T-helper 2 cell treated with Interferon-gamma antibody and Interleukin-4, amounts not matched to agents 100 ng/mL and 5 ng/mL, for 36 hours (primary cell): ENCODE data around the gene ELL2. TPM values are rescaled to one million over a fixed set of nuclear protein-coding genes. Genes with fewer than 3 reads are reported as not detected.

Experiments
- intact Hi-C: fragments of 100-400 bp; cut with micrococcal nuclease; formaldehyde crosslinking; loops from one replicate; pipeline ENCODE4 v1.15.1; 2023
- total RNA-seq: library from RNA; stranded (reverse); gene quantifications from 2 replicates; pipeline ENCODE4 v1.2.3, GENCODE V29; 2022

The ELL2 gene
- total RNA-seq = 29.0 and 31.7 TPM in 2 replicates

DNA sequence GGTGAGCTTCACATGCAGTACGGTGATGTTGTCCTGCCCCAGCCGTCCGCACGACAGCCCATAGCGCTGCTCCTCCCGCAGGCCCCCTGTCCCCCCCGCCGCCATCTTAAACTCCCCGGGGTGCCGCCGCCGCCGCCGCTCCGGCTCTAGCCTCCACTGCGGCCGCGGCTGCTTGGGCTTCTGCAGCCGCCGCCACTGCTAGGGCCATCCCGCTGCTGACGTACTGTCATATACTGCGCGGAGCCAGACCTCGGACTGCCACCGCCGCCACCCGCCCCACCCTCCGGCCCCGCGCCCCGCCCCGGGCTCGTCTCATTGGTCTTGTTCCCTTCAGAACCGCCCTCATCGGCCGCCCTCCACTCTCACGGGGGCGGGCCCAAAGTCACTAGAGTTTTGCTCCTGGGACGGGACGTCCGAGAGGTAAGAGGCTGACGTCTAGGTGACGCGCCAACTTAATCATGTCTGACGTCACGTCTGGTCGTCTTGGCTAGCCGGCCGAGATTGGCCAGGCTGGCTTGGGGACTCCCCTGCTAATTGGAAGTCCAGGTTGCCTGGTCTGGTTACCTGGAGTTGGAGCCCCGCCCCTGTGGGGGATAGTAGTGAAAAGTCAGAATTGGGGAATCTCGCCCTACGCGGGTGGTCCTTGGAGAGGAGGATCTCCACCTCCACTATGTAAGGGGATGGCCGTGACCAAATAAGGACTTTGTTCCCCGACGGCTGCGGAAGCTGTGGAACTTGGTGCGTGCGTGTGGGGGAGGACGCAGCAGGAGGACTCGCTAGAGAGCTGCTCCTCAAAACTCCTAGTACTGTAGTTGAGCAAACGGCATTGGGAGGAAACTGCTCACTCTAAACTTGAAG lies at the start of gene ELL2:
TSS of gene ELL2 (minus strand) at position 235 of the 858 bp plus-strand sequence. CDS start at position 105, 130 bp downstream.
- intact Hi-C loops = loop anchor here (1.0 to 10.0 kb wide), 14 partner anchors 33 to 1221 kb away; partner anchors contain the start of genes CAST, RFESD, RIOK2 and SKIC3

DNA sequence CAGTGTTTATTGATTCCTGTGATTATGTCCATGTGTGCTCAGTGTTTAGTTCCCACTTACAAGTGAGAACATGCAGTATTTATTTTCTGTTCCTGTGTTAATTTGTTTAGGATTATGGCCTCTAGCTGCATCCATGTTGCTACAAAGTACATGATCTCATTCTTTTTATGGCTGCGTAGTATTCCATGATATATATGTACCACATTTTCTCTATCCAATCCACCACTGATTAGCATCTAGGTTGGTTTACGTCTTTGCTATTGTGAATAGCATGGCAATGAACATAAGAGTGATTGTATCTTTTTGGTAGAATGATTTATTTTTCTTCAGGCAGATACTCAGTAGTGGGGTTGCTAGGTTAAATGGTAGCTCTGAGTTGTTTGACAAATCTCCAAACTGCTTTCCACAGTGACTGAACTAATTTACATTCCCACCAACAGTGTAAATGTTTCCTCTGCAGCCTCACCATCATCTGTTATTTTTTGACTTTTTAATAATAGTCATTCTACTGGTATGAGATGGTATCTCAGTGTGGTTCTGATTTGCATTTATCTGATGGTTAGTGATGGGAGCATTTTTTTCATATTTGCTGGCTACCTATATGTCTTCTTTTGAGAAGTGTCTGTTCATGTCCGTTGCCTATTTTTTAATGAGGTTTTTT lies 47.5 kb upstream of the ELL2 start:
- intact Hi-C loops = no loop called here

DNA sequence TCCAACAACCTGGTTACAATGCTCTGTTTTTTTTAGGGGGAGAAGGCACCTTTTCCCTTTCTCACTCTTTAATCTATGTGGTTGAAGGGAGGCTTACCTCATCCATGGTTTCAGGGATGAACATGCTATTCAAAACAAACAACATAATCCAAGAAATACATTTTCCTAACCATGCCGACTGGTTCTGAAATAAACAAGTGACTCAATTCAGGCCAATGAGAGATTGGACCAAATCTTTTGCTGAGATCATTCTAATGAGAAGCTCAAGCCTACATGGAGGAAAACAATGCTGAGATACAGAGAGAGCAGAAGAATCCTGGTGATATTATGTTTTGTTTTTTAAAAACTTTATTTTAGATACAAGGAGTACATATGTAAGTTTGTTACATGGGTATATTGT lies 46.8 kb upstream of the ELL2 start:
- intact Hi-C loops = no loop called here

DNA sequence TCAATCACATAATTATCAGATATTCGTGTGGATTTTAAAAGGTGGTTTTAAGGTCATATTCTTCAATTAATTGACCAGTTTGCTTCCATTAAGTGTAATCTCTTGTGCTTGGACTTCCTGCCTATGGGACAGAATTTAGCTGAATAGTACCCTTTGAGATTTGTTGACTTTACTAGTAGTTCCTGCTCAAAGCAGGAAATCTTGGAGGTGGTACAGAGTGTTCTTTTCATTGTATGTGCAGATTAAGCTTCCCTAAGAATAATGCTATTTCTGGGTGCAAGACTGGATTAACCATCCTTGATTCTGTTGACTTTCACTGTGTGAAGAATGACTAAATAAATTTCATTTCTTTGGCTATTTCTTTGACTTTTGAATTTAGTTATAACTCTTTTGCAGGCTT lies 45.4 kb upstream of the ELL2 start:
- intact Hi-C loops = no loop called here

DNA sequence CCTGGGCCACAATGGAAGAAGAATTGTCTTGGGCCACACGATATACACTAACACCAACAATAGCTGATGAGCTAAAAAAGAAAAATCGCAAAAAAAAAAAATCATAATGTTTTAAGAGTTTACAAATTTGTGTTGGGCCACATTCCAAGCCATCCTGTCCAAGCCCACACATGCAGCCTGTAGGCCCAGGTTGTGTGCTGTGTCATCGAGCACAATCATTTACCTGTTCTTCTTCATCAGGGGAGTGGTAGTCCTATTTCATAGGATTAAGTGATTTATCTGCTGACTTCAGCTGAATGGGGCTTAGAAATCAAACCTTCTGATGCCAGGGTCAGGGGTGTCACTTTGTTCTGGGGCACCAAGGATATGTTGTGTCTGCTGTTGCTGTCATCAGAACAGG lies 44.6 kb upstream of the ELL2 start:
- intact Hi-C loops = no loop called here

DNA sequence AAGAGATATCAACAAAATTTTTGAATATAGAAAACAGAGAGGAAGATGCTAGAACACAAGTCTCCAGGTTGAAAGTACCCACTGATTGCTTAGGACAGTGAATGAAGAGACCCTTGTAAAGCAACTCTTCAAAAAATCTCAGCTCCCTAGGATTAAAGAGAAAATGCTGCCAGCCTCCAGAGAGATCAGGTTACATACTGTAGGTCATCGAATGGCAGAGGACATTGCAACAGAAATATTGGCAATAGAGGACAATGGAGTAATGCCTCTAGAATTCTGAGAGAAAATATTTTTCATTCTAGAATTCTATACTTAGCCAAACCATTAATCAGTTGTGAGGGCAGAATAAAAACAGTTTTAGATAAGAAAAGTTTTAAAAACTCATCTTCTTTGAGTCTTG lies 43.1 kb upstream of the ELL2 start:
- intact Hi-C loops = no loop called here

DNA sequence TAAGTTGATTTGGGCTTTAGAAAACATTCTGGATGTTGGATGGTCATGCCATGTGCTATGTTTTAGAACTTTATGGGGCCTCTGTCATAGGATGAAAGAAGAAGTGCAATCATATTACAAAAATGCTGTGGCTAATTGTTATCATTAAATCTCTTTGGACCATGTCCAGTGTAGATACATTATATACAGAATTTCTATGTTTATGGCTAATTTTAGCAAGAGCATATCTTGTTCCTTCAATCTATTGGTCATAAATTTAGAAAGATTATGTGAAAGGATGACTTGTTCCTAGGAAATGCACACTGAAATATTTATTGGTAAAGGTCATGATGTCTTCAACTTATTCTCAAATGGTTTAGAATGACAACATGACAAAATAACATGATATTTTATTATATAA lies 42.4 kb upstream of the ELL2 start:
- intact Hi-C loops = no loop called here

DNA sequence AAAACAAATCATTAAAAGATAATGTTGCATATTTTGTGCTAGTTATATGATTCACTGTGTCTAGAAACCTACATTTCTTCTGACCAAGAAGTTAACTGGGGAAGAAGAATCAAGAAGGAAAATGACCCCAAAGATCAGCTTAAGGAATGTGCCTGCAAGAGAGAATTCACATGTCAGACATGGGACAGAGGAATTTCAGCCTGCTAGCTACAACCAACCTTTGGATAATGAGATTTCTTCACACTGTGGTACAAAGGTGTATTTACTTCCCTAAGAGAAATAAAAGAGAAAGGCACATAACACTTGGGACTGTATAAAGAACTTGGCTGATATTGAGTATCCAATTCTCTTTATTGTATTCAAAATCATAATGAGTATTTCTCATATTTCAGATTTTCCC lies 39.6 kb upstream of the ELL2 start:
- intact Hi-C loops = no loop called here

DNA sequence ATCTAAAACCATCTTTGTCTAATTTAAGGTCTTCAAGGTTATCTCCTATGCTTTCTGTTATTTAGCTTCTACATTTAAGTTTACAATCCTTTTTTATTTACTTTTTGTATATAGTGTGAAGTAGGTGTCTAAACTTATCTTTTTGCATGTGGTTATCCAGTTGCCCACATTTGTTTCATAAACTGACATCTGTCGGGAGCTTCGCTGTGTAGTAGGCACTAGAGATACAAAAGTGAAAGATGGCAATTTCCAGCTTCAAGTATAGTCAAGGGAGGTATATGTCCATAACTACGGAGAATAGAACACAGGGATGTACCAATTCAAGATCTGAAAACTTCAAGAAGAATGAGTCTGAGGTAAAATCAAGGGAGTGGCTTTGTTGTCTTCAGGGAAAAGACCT lies 38.7 kb upstream of the ELL2 start:
- intact Hi-C loops = no loop called here

DNA sequence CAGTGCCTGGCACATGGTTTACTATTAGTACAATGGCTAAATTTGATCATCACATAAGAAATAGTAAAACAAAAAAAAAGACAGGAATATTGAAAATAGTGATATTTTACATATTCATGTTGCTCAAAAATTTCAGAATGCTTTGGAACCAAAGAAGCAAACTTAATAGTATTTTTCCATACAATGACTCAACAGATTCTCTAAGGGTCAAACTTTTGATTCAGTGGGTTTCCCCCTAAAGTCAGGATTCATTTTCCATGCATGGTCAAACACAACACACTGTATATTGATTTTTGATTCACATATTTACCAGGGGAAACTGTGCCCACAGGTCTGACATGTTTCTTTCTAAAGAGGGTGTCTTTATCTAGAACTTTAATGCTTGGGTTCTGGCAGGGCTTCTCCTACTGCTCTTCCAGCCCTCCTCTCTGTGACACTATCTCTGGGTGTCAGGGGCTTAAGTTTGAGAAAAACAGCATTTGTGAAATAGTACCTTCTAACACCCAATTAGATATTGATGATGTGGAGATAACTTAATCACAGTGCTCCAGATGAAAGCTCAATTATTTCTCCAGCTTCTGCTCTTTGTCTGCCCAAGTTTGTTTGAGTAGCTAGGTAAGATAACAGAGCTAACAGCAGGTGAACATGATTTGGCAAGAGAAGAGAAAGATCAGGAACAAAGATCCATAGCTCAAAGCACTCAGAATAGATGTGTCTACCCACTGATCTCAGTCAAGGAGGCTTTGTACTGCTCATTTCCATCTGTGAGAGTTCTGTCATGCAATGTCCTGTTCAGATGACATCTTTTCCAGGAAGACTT lies 35.5 kb upstream of the ELL2 start:
- intact Hi-C loops = no loop called here

DNA sequence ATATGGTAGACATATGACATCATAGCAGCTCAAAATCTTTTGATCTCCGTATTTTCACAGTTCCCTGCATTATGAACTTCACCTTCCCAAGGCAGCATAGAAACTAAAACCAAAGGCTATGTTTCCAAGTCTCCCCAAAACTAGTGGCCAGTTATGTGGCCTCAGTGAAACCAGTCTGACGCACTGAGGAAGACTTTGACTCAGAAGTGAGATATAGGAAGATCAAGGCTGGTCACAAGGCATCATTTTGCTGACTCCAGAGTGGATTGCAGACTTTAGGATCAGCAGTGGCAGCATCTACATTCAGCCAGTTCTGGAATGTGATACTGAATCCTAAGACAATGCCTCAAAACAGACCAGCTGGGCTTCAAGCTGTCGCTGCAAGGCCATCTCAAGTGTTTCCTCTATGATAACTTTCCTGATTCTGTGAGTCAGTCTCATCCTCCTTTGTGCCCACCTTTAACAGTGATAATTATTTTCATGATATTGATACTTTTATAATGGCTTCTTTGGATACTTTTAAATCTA lies 34.4 kb upstream of the ELL2 start:
- intact Hi-C loops = no loop called here

DNA sequence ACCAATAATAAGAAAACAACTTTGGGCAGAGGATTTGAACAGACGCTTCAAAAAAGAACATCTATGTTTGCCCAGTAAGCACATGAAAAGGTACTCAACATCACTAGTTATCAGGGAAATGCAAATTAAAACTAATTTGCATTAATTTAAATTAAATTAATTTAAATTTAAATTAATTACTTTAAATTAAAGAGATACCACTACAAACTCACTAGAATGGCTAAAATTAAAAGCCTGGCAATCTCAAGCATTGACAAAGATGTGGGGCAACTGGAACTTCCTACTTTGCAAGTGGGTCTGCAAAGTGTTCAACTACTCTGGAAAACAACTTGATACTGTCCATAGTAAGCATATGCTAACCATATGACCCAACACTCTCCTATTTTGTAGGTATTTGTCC lies 32.1 kb upstream of the ELL2 start:
- intact Hi-C loops = no loop called here

DNA sequence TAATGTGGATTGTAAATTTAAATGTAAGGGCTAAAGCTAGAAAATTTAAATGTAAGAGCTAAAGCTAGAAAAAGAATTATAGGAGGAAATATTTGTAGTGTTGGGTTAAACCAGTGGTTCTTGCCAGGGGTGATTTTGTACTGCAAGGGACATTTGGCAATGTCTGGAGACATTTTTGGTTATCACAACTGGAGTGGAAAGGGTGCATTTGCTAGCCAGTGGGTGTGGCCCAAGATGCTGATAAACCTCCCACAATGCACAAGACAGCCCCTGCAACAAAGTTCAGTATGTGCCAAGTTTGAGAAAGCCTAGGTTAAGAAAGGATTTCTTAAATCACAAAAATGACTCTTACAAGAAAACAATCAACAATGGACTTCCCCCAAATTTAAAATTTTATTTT lies 31.6 kb upstream of the ELL2 start:
- intact Hi-C loops = no loop called here

DNA sequence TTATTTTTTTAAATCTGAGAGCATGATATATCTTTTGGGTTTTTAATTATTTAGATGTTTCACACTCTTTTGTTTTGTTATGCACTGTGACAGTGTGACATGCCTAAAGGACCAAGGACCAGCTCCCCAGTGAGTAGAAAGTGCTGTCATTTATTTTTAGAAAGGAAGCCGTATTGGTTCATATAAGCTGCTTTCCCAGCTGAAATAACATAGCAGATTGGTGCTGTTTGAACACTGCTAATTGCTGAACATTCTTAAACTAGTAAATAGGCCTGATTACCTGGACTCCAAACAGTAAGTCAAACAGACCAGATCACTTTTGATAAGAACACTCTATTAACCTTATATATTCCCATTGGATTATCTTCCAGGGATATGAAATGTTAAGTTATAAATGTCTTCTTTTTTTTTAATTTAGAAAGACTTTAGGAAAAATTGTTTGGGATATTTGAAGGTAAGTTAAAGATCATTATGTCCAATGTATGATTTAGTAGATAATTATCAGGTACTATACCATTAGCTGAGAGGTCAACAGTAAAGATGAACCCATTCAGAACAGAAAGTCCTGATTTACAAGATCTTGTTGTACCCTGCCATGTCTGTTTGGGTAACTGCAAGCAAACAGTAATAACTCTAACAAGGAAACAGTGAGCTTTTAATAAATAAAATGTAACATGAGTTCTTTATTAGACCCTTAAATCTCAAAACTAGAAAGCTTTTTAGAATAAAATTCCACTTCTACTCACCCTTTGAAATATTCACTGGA lies 27.8 kb upstream of the ELL2 start:
- intact Hi-C loops = no loop called here

DNA sequence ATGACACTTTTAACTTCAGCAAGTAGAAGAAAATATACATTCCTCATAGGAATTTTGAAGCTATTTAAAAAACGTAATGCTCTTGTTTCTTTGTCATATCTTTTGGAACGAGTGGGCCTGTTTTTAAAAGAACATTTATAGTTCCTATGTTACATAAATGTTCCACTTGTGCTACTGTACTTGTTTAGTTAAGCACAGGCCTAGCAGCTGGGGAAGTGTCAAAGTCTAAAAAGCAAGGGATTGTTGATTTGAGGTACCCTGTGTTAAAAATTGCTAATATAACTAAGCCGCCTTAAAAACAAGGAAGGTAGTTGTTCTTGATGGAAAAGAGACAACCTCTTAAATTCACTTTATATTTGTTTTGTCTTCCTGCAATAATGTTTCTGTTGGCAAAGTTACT lies 27.2 kb upstream of the ELL2 start:
- intact Hi-C loops = no loop called here

DNA sequence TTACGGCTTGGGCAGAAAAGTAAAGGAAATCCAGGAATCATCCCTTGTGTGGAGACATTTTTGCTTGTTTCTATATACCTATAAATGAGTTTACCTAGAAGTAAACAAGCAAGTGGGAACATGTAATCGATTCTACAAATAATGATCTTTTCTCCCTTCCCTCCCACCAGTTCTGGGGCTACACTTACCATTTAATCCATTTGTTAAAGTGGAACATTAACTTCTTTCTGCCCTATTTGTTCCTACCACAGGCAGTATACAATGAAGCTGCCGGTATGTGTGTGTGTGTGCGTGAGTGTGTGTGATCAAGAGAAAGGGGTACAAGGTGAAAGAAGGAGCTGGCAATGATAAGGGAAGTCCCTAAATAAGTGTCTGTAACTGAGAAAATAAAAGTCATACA lies 26.4 kb upstream of the ELL2 start:
- intact Hi-C loops = no loop called here

DNA sequence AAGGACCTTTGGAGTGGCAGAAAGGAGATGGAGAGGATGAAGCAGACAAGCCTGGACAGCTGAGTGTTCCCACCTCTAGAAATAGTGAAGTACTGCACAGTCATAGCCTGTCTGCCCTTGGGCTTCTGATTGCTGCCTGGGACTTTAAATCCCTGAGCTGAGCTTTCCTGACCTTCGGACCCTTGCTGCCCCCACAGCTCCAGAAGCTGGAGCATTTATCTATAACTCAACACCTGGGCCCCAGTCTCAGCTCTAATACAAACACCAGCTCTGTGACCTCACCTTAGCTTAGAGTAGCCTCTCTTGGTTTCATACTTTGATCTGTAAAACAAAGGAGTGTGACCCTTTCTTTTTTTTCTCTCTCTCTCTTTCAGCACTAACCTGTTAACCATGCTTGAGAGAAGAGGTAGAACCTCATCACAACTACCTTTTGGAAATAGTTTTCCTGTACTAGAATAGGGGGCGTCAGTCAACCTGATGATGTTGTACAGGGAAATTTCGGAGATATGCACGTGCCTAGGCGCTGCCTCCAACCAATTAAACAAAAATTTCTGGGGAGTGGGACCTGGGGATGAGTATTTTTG lies 25.4 kb upstream of the ELL2 start:
- intact Hi-C loops = no loop called here

DNA sequence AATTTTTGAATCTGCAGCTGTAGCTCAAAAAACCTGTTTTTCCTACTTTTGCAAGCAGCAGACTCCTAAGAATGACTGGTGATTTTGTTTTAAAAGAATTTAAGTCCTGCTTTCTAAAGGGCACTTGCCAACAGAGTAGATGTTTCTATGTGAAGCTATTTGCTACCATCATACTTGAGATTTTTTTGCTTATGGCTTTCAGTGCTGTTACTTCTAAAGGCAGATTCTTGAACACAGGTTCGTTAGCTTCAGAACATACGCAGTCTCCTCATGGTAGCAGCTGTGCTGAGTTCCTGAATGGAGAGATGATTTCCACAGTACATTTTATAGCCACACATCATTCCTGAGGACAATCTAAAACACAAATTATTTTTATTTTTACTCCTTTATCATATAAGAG lies 24.4 kb upstream of the ELL2 start:
- intact Hi-C loops = no loop called here

DNA sequence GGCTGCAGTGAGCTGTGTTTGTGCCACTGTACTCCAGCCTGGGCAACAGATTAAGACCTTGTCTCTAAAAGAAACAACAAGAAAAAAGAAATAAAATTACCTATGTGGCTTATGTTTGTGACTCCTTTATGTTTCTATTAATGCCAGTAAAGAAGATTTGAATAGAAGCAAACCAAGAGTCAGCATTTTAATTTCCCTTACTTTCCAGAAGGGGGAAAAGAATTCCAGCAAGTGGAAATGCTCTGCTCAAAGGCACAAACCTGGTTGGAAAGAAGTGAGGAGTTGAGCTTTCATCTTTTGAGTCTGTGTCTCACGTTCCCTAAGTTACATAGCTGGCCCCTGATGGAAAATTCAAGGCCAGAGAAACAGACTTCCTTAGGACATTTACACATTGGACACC lies 23.6 kb upstream of the ELL2 start:
- intact Hi-C loops = no loop called here

DNA sequence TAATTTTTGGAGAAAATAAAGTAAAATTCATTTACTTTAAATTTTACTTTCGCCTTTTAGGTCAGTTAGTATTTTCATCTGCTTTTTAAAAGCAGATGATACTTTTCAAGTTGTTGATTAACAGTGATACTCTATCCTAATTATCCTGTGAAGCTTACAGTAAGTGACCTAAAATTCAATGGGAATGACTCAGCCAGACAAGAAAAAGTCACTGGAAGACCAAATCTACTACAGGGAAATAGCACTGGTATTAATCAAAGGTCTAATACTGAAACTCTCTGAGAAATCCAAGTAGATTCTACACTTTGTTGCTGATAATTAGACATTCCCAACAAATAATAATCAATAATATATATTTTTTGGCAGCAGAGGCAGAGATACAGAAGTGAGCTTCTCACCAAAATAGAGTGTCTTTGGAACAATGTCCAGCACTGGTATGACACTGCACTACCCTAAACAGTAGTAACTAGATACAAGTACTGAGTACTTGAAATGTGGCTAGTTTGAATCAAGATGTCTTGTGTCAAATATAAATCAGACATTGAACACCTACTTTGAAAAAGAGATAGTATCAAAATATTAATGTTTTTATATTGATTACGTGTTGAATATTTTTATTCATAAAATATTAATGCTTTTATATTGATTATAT lies 22.8 kb upstream of the ELL2 start:
- intact Hi-C loops = no loop called here
